NT2/D1 (cell line): Measurements from ENCODE around the gene RIN3.

Experiments used
- DNase-seq: peaks from one replicate; pipeline ENCODE4 v3.0.0-alpha.2; 2011; ENCODE audit warnings: low read depth, low spot score
- H3K27me3 ChIP-seq: 2 replicates; pipeline ENCODE4 v1.6.0; 2011; ENCODE audit warnings: mild to moderate bottlenecking; ENCODE audit not compliant: insufficient read length, insufficient read depth
- H3K36me3 ChIP-seq: 2 replicates; pipeline ENCODE4 v1.6.1; 2011; ENCODE audit warnings: mild to moderate bottlenecking, low read length, mixed read lengths; ENCODE audit not compliant: insufficient read depth, insufficient read length
- H3K4me1 ChIP-seq: 2 replicates; pipeline ENCODE4 v1.5.1; 2011; ENCODE audit not compliant: insufficient read depth, insufficient read length
- H3K4me3 ChIP-seq: 2 replicates; pipeline ENCODE4 v1.5.1; 2011; ENCODE audit warnings: low read depth; ENCODE audit not compliant: insufficient read length
- H3K9ac ChIP-seq: 2 replicates; pipeline ENCODE4 v1.6.0; 2011; ENCODE audit warnings: low read depth; ENCODE audit not compliant: insufficient read length
- H3K9me3 ChIP-seq: 2 replicates; pipeline ENCODE4 v1.5.1; 2011; ENCODE audit warnings: mild to moderate bottlenecking, low read length; ENCODE audit not compliant: insufficient read depth
- SUZ12 ChIP-seq: IDR thresholded peaks from 2 replicates; pipeline ENCODE4 v1.6.1; 2011; ENCODE audit not compliant: insufficient read length, insufficient read depth; ENCODE audit errors: extremely low read depth
- YY1 ChIP-seq: IDR thresholded peaks from 2 replicates; pipeline ENCODE4 v1.6.1; 2011; ENCODE audit not compliant: insufficient read length, insufficient read depth
- ZNF274 ChIP-seq: IDR thresholded peaks from 2 replicates; pipeline ENCODE4 v1.6.1; 2011; ENCODE audit warnings: mild to moderate bottlenecking, low read depth, low read length

RIN3 gene

GRCh38 chr14:92666251-92666650, 152.7 kb downstream of the RIN3 start:
- no peak overlapping the region for H3K4me3 ChIP-seq

DNA sequence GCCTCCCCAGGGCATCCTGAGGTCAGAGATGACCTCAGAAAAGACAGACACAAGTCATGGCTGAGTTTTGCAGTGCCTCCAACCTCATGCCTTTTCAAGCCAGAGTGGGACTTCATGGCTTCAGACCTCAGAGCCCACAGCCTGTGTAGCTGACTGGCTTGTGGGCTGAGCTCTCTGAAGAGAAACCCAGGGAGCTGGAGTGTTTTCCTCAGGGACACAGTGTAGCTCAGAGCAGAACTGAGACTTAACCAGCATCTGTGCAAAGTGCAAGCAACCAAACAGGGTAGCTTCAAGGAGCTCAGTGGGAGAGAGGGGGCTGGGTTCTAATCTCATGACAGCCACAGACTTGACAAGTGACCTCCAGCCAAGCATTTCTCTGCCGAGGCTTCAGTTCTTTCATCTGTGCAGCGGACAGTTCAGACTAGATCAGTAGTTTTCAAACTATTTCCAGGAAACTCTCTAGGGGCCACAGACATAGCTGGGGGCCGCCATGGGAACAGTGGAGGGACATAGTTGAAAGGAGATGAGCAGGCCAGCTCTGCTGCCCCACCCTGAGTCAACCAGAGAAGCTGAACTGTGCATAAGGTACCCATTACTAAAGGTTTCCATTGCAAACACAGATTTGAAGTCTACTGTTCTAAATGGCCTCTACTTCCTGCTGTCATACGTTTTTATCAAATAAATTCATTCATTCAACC, 154.8 kb downstream of the RIN3 start:
- no peak for DNase-seq
- Histone ChIP-seq H3K4me1 (no peaks in the 10 kb centered on the region), H3K9ac (no peak overlapping the region), H3K9me3 (no peaks in the 10 kb centered on the region), H3K4me3 (no peak overlapping the region), H3K36me3 (no peaks in the 10 kb centered on the region), H3K27me3 (no peaks in the 10 kb centered on the region)
- TF ChIP-seq YY1, result no peak
- no peak for TF ChIP-seq SUZ12
- no peak for TF ChIP-seq ZNF274

More at GRCh38 chr14:92666251-92666650, 152.7 kb downstream of the RIN3 start:
- H3K4me1 ChIP-seq, result peaks cover 5% of the 10 kb centered on the region
- no peak for DNase-seq
- H3K27me3 ChIP-seq, result no peaks in the 10 kb centered on the region
- no peak for TF ChIP-seq YY1
- no peak for TF ChIP-seq SUZ12
- TF ChIP-seq ZNF274, result no peak
- no peak overlapping the region for H3K9ac ChIP-seq
- no peaks in the 10 kb centered on the region for H3K9me3 ChIP-seq
- H3K36me3 ChIP-seq, result peaks cover under 1% of the 10 kb centered on the region

- Histone ChIP-seq H3K9ac (no peak overlapping the region), H3K27me3 (no peaks in the 10 kb centered on the region), H3K36me3 (no peaks in the 10 kb centered on the region), H3K4me3 (no peak overlapping the region), H3K4me1 (no peaks in the 10 kb centered on the region), H3K9me3 (no peaks in the 10 kb centered on the region)
- DNase-seq, result no peak
- TF ChIP-seq YY1 (no peak), SUZ12 (no peak), ZNF274 (no peak)
Measured at GRCh38 chr14:92670160-92670559, 156.6 kb downstream of the RIN3 start.

DNA sequence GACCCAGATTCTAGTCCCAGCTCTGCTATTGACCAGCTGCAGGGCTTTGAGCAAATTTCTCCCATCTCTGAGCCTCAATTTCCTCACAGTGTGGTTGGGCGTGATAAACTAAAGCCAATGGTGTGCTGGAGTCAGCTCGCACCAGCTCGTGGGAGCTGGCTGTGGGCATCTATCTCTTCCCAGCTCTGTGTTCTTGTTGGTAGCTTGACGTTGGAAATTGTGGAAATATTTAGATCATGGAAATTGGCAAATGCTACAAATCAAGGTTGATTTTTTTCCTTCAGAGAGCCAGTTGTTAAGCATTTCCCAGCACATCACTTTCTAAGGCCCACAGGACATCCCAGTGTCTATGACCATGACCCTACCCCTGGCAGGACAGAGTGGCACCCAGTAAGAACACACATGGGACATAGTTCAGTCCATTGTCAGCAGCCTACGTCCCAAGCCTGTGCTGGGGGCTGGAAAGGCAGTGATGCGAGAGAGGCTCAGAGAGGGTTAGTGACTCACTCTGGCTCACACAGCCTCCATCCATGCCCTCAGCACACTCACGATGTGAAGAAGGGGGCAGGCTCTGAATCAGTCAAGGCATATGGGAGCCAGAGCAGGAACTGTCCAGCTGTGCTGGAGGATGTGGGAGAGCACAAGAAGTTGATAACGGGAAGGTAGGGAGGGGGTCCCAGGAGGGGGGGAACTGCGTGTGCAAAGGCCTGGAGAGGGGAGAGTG, 157.2 kb downstream of the RIN3 start:
- no peaks in the 10 kb centered on the region for H3K27me3 ChIP-seq
- no peak overlapping the region for H3K9ac ChIP-seq
- H3K9me3 ChIP-seq, result no peaks in the 10 kb centered on the region
- DNase-seq, result no peak
- H3K4me1 ChIP-seq, result peaks cover 2% of the 10 kb centered on the region
- no peaks in the 10 kb centered on the region for H3K36me3 ChIP-seq
- no peak for TF ChIP-seq YY1
- no peak for TF ChIP-seq ZNF274
- no peak for TF ChIP-seq SUZ12
- H3K4me3 ChIP-seq, result no peak overlapping the region

DNA sequence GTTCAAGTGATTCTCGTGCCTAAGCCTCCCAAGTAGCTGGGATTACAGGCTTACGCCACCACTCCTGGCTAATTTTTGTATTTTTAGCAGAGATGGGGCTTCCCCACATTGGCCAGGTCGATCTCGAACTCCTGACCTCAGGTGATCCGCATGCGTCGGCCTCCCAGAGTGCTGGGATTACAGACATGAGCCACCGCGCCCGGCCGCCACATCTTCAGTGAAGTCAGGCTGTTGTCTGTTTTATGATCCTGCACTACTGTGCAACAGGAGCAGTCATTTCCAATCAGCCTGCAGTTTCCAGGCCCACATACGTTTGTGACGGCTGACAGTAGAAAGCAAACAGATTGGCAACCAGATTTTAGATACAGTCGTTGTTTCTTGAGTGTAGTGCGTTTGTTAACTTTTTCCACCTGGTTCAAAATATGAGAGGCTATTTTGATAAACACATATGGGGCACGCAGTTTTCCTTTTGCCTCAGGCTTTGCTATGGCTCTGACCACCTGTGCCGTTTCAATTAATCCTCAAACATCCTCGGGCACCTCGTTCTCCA, 160.1 kb downstream of the RIN3 start:
- DNase-seq, result no peak
- H3K9me3 ChIP-seq, result no peaks in the 10 kb centered on the region
- TF ChIP-seq YY1 (no peak), SUZ12 (no peak), ZNF274 (no peak)
- H3K4me1 ChIP-seq, result peaks cover 4% of the 10 kb centered on the region
- no peak overlapping the region for H3K9ac ChIP-seq
- H3K36me3 ChIP-seq, result peaks cover 10% of the 10 kb centered on the region
- no peaks in the 10 kb centered on the region for H3K27me3 ChIP-seq
- H3K4me3 ChIP-seq, result no peak overlapping the region

DNA sequence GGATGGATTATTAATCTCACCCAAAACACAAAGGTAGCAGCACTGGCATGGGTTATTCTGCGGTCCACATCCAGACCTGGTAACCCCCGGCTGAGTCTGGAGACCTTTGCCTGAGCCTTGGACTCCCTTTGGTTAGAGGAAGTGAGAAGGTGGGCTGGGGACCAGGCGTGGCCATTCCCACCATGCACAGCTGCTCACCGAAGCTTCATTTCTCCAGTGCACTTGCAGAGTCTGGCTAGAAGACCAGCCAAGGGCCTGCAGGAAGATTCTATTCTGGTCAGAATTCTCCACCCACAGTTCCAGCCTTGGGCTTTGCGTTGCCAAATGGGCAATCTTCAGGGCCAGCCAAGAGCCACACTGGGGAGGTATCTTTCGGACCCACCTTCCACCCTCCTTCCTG, 161.8 kb downstream of the RIN3 start:
- DNase-seq, result no peak
- Histone ChIP-seq H3K36me3 (peaks cover 11% of the 10 kb centered on the region), H3K9me3 (no peaks in the 10 kb centered on the region), H3K4me1 (peaks cover 4% of the 10 kb centered on the region), H3K9ac (no peak overlapping the region), H3K4me3 (no peak overlapping the region), H3K27me3 (no peaks in the 10 kb centered on the region)
- TF ChIP-seq SUZ12, result no peak
- no peak for TF ChIP-seq ZNF274
- no peak for TF ChIP-seq YY1

GRCh38 chr14:92675976-92676375, 162.4 kb downstream of the RIN3 start:
- TF ChIP-seq ZNF274 (no peak), YY1 (no peak), SUZ12 (no peak)
- no peaks in the 10 kb centered on the region for H3K27me3 ChIP-seq
- H3K9ac ChIP-seq, result no peak overlapping the region
- H3K4me3 ChIP-seq, result no peak overlapping the region
- H3K4me1 ChIP-seq, result peaks cover 6% of the 10 kb centered on the region
- no peak for DNase-seq
- H3K9me3 ChIP-seq, result no peaks in the 10 kb centered on the region
- H3K36me3 ChIP-seq, result peaks cover 11% of the 10 kb centered on the region
